CD4-positive, alpha-beta T cell treated with Interleukin-15 for 4 hours (primary cell): ENCODE results near the gene G3BP1.
A peak's percentile ranks its signal among the peaks of the same experiment; 100 is the strongest.
"Not testable (repeated sequence)": the region's sequence is repeated elsewhere in the genome, so short reads cannot be mapped to it uniquely, and the experiment has no call there.

Experiments
- DNase-seq: peaks from one replicate; pipeline ENCODE4 v3.0.0-alpha.2; 2020; ENCODE audit warnings: low spot score

Gene G3BP1

GRCh38 chr5:151771259-151772028 lies at the start of gene G3BP1:
Gene G3BP1, plus strand, starts transcription at chr5:151771954. Its CDS starts 14,667 bp downstream, at chr5:151786621.
- DNase-seq = peak; percentile 100

GRCh38 chr5:151722546-151722945 lies 49.2 kb upstream of the G3BP1 start:
- DNase-seq = no peak

GRCh38 chr5:151724360-151724759 lies 47.4 kb upstream of the G3BP1 start:
- no peak for DNase-seq

- not testable (repeated sequence) for DNase-seq
Measured at GRCh38 chr5:151729597-151729996, 42.2 kb upstream of the G3BP1 start.

- no peak for DNase-seq
Measured at GRCh38 chr5:151730381-151730780, 41.4 kb upstream of the G3BP1 start.

GRCh38 chr5:151733358-151734063 lies 38.2 kb upstream of the G3BP1 start:
- DNase-seq = no peak

- no peak for DNase-seq
Measured at GRCh38 chr5:151734064-151734408, 37.7 kb upstream of the G3BP1 start.

- no peak for DNase-seq
Measured at GRCh38 chr5:151735646-151736045, 36.1 kb upstream of the G3BP1 start.

- no peak for DNase-seq
Measured at GRCh38 chr5:151737431-151737830, 34.3 kb upstream of the G3BP1 start.

- no peak for DNase-seq
Measured at GRCh38 chr5:151738125-151738848, 33.5 kb upstream of the G3BP1 start.

GRCh38 chr5:151739395-151739794 lies 32.4 kb upstream of the G3BP1 start:
- no peak for DNase-seq

- no peak for DNase-seq
Measured at GRCh38 chr5:151739939-151740335, 31.8 kb upstream of the G3BP1 start.

GRCh38 chr5:151740336-151740942 lies 31.3 kb upstream of the G3BP1 start:
- peak; percentile 70 for DNase-seq

- no peak for DNase-seq
Measured at GRCh38 chr5:151740958-151741373, 30.8 kb upstream of the G3BP1 start.

- no peak for DNase-seq
Measured at GRCh38 chr5:151741678-151742423, 29.9 kb upstream of the G3BP1 start.

- DNase-seq = no peak
Measured at GRCh38 chr5:151742870-151743294, 28.9 kb upstream of the G3BP1 start.

GRCh38 chr5:151743530-151743929 lies 28.2 kb upstream of the G3BP1 start:
- DNase-seq = no peak

- peak; percentile 59 for DNase-seq
Measured at GRCh38 chr5:151745071-151745705, 26.6 kb upstream of the G3BP1 start.

- no peak for DNase-seq
Measured at GRCh38 chr5:151750121-151750520, 21.6 kb upstream of the G3BP1 start.

- DNase-seq = no peak
Measured at GRCh38 chr5:151751091-151751490, 20.7 kb upstream of the G3BP1 start.

GRCh38 chr5:151751593-151751992 lies 20.2 kb upstream of the G3BP1 start:
- DNase-seq = no peak
